Activated CD8-positive, alpha-beta T cell treated with anti-CD3 and anti-CD28 coated beads for 36 hours (primary cell): ENCODE results near the gene SWI5. TPM values are rescaled to one million over a fixed set of nuclear protein-coding genes. Genes with fewer than 3 reads are reported as not detected.

Experiments
- ATAC-seq: fragments of 200-7000 bp; cut with Tn5 transposase; one replicate; pipeline ENCODE4 v1.10.0; 2021; ENCODE audit warnings: mild to moderate bottlenecking, moderate library complexity
- CTCF ChIA-PET: fragments of 350-600 bp; sonication (Branson Sonifier 250); formaldehyde crosslinking; loops from one replicate; lab custom pipeline; 2021; ENCODE audit warnings: antibody characterized with exemption; lab: Charles Lee
- POLR2A ChIA-PET: fragments of 350-600 bp; sonication (Branson Sonifier 250); formaldehyde crosslinking; loops from one replicate; lab custom pipeline; 2021; ENCODE audit warnings: antibody characterized with exemption; lab: Charles Lee
- DNase-seq: peaks from one replicate; pipeline ENCODE4 v3.0.0-alpha.2; 2020
- H3K27ac Mint-ChIP-seq: one replicate; pipeline ENCODE4 v1.8.0; 2021; ENCODE audit warnings: mild to moderate bottlenecking, mixed read lengths
- H3K27me3 Mint-ChIP-seq: one replicate; pipeline ENCODE4 v1.8.0; 2021; ENCODE audit warnings: mixed read lengths
- H3K36me3 Mint-ChIP-seq: one replicate; pipeline ENCODE4 v1.8.0; 2021; ENCODE audit warnings: low read depth, mixed read lengths
- H3K4me1 Mint-ChIP-seq: one replicate; pipeline ENCODE4 v1.8.0; 2021; ENCODE audit warnings: low read depth, mixed read lengths
- H3K4me3 Mint-ChIP-seq: one replicate; pipeline ENCODE4 v1.8.0; 2021; ENCODE audit warnings: mild to moderate bottlenecking, moderate library complexity, mixed read lengths
- H3K9me3 Mint-ChIP-seq: one replicate; pipeline ENCODE4 v1.8.0; 2021; ENCODE audit warnings: mixed read lengths
- CTCF ChIP-seq: fragments of 200-600 bp; IDR thresholded peaks from one replicate; pipeline ENCODE4 v1.8.0; 2022; ENCODE audit warnings: antibody characterized with exemption, mild to moderate bottlenecking
- intact Hi-C: fragments of 100-400 bp; cut with micrococcal nuclease; formaldehyde crosslinking; loops from one replicate; pipeline ENCODE4 v1.10.0; 2022
- total RNA-seq, 2 experiments: library from RNA; stranded (reverse); gene quantifications; one replicate each; pipeline ENCODE4 v1.2.3, GENCODE V29; 2021

SWI5 gene
- total RNA-seq, 2 experiments from 2014 or later = 12.4 to 13.3 TPM

GRCh38 chr9:128266868-128267590 lies 9.0 kb upstream of the SWI5 start:
- H3K9me3 Mint-ChIP-seq = no peaks in the 10 kb centered on the region
- H3K27ac Mint-ChIP-seq = no peak overlapping the region
- ChIA-PET POLR2A (interaction anchor here (0.6 kb wide), 1 partner anchor 138 kb away, joined by 3 read pairs; no protein-coding TSS in a partner anchor), CTCF (interaction anchor here (1.0 to 5.6 kb wide), 2 partner anchors 12 to 17 kb away, joined by 3 to 19 read pairs; no protein-coding TSS in a partner anchor)
- intact Hi-C loops = no loop called here
- DNase-seq (no peak), ATAC-seq (no peak)
- H3K4me1 Mint-ChIP-seq = no peaks in the 10 kb centered on the region
- peaks cover 9% of the 10 kb centered on the region for H3K36me3 Mint-ChIP-seq
- H3K27me3 Mint-ChIP-seq = no peaks in the 10 kb centered on the region
- H3K4me3 Mint-ChIP-seq = no peak overlapping the region
- TF ChIP-seq CTCF = no peak

DNA sequence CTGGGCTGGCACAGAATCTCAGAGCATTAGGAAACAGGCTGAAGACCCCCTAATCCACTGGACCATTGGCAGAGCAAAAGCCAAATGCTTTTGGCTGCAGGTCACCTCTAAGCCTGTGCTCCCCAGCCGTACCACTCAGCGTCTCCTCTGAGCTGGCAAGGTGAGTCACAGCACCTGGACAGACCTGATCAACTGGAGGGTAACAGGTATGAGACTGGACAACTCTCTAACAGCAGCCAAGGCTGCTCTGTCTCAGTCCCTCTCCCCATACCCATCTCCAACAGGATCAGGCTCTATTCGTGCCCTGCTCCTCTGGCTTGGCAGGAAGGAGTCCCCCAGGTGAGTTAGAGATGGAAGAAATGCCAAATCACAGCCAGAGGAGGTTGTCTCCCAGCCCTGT lies 5.0 kb upstream of the SWI5 start:
- no peaks in the 10 kb centered on the region for H3K27me3 Mint-ChIP-seq

DNA sequence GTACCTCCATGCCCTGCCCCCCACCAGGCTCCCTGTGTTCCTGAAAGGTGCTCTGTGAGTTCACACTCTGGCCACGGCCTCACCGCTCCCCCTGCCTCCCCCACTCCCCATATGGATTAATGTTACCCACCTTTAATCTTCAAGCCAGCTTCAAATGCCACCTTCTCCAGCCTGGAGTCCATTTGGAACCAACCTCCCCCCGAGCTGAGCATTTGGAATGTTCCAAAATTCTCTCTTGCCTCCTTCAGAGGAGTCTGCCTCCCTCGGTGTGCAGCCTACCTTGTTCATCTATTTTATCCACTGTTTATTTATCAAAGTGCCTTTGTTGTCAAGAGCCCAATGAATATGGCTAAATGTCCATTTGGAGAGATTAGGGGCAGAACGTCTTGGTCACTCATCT lies 4.6 kb upstream of the SWI5 start:
- no peak for TF ChIP-seq CTCF
- POLR2A ChIA-PET = no interaction called here
- ATAC-seq (no peak), DNase-seq (no peak)
- Mint-ChIP-seq H3K4me1 (peaks cover 16% of the 10 kb centered on the region), H3K9me3 (no peaks in the 10 kb centered on the region), H3K36me3 (no peaks in the 10 kb centered on the region), H3K27ac (no peak overlapping the region), H3K27me3 (no peaks in the 10 kb centered on the region), H3K4me3 (no peak overlapping the region)
- CTCF ChIA-PET = interaction anchor here (1.0 kb wide), 1 partner anchor 16 kb away, joined by 4 read pairs; no protein-coding TSS in a partner anchor
- intact Hi-C loops = no loop called here

More for the DNA sequence above, 5.0 kb upstream of the SWI5 start:
- no peaks in the 10 kb centered on the region for H3K9me3 Mint-ChIP-seq
- CTCF ChIA-PET = interaction anchor here (1.0 to 5.6 kb wide), 2 partner anchors 16 kb away, joined by 4 to 19 read pairs; no protein-coding TSS in a partner anchor
- peaks cover 14% of the 10 kb centered on the region for H3K4me1 Mint-ChIP-seq
- ATAC-seq = no peak
- POLR2A ChIA-PET = interaction anchor here (0.7 kb wide), 1 partner anchor 22 kb away, joined by 3 read pairs; no protein-coding TSS in a partner anchor
- no peaks in the 10 kb centered on the region for H3K36me3 Mint-ChIP-seq
- H3K27ac Mint-ChIP-seq = no peak overlapping the region
- DNase-seq = no peak
- intact Hi-C loops = no loop called here
- no peak for TF ChIP-seq CTCF
- no peak overlapping the region for H3K4me3 Mint-ChIP-seq

DNA sequence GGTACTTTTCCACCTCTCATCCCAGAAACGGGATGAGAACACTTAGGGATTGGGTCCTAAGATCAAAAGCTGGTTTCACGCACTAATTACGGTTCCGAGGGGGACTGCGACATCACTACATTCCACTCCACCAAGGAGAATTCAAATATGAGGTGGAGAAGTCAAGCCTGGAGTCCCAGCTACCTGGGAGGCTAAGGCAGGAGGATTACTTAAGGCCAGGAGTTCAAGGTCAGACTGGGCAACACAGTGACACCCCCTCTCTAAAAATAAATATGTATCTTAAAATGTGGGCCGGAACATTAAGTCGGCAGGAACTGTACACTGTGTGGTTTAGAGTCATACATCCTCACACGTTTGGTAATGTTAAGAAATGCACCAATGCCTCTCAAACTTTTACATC lies 1.8 kb upstream of the SWI5 start:
- intact Hi-C loops = no loop called here

More for the DNA sequence above, 1.8 kb upstream of the SWI5 start:
- Mint-ChIP-seq H3K36me3 (no peaks in the 10 kb centered on the region), H3K9me3 (no peaks in the 10 kb centered on the region), H3K4me3 (peak overlapping the region; percentile 92), H3K4me1 (peaks cover 30% of the 10 kb centered on the region), H3K27ac (no peak overlapping the region), H3K27me3 (no peaks in the 10 kb centered on the region)
- ATAC-seq (no peak), DNase-seq (no peak)
- TF ChIP-seq CTCF = no peak
- CTCF ChIA-PET = interaction anchor here (1.0 to 1.8 kb wide), 3 partner anchors 20 to 88 kb away, joined by 3 to 5 read pairs (median 3); no protein-coding TSS in a partner anchor
- POLR2A ChIA-PET = no interaction called here
